Stimulated activated memory B cell treated with anti-CD40 and anti-IgM and Interleukin-4, amounts not matched to agents 10 μg/mL and 1 μg/mL and 100 μg/mL, for 72 hours (primary cell): ENCODE results near the gene TOP2A.

ENCODE experiments used
- ATAC-seq: fragments of 150-1000 bp; cut with Tn5 transposase; 2 replicates; pipeline ENCODE4 v1.10.0; 2021
- H3K27ac Mint-ChIP-seq: one replicate; pipeline ENCODE4 v1.8.0; 2022; ENCODE audit warnings: mild to moderate bottlenecking, mixed read lengths
- H3K27me3 Mint-ChIP-seq: one replicate; pipeline ENCODE4 v1.8.0; 2022; ENCODE audit warnings: mixed read lengths
- H3K36me3 Mint-ChIP-seq: one replicate; pipeline ENCODE4 v1.8.0; 2022; ENCODE audit warnings: mixed read lengths
- H3K4me1 Mint-ChIP-seq: one replicate; pipeline ENCODE4 v1.8.0; 2022; ENCODE audit warnings: mixed read lengths
- H3K4me3 Mint-ChIP-seq: one replicate; pipeline ENCODE4 v1.8.0; 2022; ENCODE audit warnings: mild to moderate bottlenecking, moderate library complexity, mixed read lengths
- H3K9me3 Mint-ChIP-seq: one replicate; pipeline ENCODE4 v1.8.0; 2022; ENCODE audit warnings: mixed read lengths

The TOP2A gene, protein sequence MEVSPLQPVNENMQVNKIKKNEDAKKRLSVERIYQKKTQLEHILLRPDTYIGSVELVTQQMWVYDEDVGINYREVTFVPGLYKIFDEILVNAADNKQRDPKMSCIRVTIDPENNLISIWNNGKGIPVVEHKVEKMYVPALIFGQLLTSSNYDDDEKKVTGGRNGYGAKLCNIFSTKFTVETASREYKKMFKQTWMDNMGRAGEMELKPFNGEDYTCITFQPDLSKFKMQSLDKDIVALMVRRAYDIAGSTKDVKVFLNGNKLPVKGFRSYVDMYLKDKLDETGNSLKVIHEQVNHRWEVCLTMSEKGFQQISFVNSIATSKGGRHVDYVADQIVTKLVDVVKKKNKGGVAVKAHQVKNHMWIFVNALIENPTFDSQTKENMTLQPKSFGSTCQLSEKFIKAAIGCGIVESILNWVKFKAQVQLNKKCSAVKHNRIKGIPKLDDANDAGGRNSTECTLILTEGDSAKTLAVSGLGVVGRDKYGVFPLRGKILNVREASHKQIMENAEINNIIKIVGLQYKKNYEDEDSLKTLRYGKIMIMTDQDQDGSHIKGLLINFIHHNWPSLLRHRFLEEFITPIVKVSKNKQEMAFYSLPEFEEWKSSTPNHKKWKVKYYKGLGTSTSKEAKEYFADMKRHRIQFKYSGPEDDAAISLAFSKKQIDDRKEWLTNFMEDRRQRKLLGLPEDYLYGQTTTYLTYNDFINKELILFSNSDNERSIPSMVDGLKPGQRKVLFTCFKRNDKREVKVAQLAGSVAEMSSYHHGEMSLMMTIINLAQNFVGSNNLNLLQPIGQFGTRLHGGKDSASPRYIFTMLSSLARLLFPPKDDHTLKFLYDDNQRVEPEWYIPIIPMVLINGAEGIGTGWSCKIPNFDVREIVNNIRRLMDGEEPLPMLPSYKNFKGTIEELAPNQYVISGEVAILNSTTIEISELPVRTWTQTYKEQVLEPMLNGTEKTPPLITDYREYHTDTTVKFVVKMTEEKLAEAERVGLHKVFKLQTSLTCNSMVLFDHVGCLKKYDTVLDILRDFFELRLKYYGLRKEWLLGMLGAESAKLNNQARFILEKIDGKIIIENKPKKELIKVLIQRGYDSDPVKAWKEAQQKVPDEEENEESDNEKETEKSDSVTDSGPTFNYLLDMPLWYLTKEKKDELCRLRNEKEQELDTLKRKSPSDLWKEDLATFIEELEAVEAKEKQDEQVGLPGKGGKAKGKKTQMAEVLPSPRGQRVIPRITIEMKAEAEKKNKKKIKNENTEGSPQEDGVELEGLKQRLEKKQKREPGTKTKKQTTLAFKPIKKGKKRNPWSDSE (N-terminal part only)

GRCh38 chr17:40417609-40418427, at the start of gene TOP2A:
Gene TOP2A (minus strand): TSS chr17:40417896. CDS start chr17:40417791, 105 bp downstream.
- peak within 1 kb of the TSS; percentile 79 for H3K27ac Mint-ChIP-seq
- H3K4me3 Mint-ChIP-seq: peak within 1 kb of the TSS; percentile 96
- H3K27me3 Mint-ChIP-seq: no peaks in the 10 kb centered on the region
- peak; percentile 99 for ATAC-seq
- peaks cover 19% of the 10 kb centered on the region for H3K4me1 Mint-ChIP-seq
- H3K9me3 Mint-ChIP-seq: no peaks in the 10 kb centered on the region
- H3K36me3 Mint-ChIP-seq: no peaks in the 10 kb centered on the region

GRCh38 chr17:40467281-40467867, 49.7 kb upstream of the TOP2A start:
- no peaks in the 10 kb centered on the region for H3K4me1 Mint-ChIP-seq
- H3K4me3 Mint-ChIP-seq: no peak overlapping the region
- no peaks in the 10 kb centered on the region for H3K9me3 Mint-ChIP-seq
- H3K27me3 Mint-ChIP-seq: peaks cover 26% of the 10 kb centered on the region
- ATAC-seq: no peak
- no peak overlapping the region for H3K27ac Mint-ChIP-seq
- H3K36me3 Mint-ChIP-seq: no peaks in the 10 kb centered on the region

- H3K4me1 Mint-ChIP-seq: no peaks in the 10 kb centered on the region
- no peak overlapping the region for H3K27ac Mint-ChIP-seq
- H3K9me3 Mint-ChIP-seq: no peaks in the 10 kb centered on the region
- no peaks in the 10 kb centered on the region for H3K36me3 Mint-ChIP-seq
- peaks cover 17% of the 10 kb centered on the region for H3K27me3 Mint-ChIP-seq
- no peak overlapping the region for H3K4me3 Mint-ChIP-seq
- ATAC-seq: no peak
Observed at GRCh38 chr17:40466298-40466971, 48.7 kb upstream of the TOP2A start.

DNA sequence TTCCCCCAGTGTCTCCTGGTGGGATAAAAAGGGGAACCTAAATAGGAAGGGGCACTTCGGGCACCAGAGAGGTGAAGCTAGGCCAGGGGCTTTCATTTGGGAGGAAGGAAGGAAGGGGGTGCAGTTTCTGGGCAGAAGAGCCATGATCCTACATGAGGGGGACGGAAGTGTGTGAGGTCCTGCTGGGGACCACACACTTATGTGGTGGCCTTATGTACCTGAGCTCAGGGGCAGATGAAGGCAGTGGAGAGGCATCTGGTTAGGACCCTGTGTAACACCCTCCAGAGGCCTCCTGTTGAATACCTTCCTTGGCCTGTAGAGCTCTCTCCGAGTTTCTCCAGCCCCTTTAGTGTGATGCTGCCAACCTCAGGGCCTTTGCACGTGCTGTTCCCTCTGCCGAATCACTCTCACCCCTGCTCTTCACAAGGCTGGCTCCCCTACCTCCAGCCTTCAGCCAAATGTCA, 46.7 kb upstream of the TOP2A start:
- Mint-ChIP-seq H3K9me3 (no peaks in the 10 kb centered on the region), H3K4me3 (no peak overlapping the region), H3K27ac (no peak overlapping the region), H3K27me3 (peaks cover 5% of the 10 kb centered on the region), H3K36me3 (no peaks in the 10 kb centered on the region), H3K4me1 (no peaks in the 10 kb centered on the region)
- ATAC-seq: no peak

- no peak for ATAC-seq
- no peaks in the 10 kb centered on the region for H3K4me1 Mint-ChIP-seq
- H3K9me3 Mint-ChIP-seq: no peaks in the 10 kb centered on the region
- H3K27ac Mint-ChIP-seq: no peak overlapping the region
- no peak overlapping the region for H3K4me3 Mint-ChIP-seq
- no peaks in the 10 kb centered on the region for H3K27me3 Mint-ChIP-seq
- no peaks in the 10 kb centered on the region for H3K36me3 Mint-ChIP-seq
Observed at GRCh38 chr17:40463122-40463550, 45.4 kb upstream of the TOP2A start.

DNA sequence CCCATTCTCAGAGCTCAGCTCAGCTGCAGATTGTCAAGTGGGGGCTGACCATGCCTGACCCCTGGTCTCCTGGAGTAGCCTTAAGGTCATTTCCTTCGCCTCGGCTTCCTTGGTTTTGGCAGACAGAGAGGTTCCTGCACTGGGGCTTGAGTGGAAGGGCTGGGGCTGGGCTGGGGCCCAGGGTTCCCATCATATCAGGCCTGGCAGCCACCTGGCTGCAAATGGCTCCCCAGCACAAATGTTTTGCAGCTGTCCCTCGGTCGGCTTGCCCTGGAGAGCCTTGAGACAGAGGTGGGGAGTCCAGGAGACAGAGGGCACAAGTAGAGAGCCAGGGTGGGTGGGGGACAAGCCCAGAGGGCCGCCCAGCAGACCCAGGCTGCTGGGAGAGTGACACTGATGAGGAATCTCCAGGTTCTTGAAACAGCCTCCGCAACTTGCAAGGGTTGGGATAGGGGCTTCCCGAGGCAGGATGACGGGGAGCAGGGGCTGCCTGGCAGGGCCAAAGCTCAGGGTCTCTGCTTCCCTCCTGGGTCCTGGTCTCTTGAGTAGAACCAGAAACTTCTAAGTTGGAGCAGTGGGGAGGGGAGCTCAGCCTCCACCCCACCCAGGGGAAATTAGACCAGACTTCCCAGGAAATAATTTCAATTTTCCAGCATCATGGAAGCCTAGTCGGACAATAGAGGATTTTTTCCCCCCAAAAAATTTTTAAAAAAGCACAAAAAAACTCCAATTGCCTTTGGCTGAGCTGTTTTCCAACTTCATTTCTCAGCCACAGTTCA, 44.8 kb upstream of the TOP2A start:
- Mint-ChIP-seq H3K27me3 (no peaks in the 10 kb centered on the region), H3K27ac (no peak overlapping the region), H3K36me3 (no peaks in the 10 kb centered on the region), H3K4me1 (no peaks in the 10 kb centered on the region), H3K9me3 (no peaks in the 10 kb centered on the region), H3K4me3 (no peak overlapping the region)
- no peak for ATAC-seq

DNA sequence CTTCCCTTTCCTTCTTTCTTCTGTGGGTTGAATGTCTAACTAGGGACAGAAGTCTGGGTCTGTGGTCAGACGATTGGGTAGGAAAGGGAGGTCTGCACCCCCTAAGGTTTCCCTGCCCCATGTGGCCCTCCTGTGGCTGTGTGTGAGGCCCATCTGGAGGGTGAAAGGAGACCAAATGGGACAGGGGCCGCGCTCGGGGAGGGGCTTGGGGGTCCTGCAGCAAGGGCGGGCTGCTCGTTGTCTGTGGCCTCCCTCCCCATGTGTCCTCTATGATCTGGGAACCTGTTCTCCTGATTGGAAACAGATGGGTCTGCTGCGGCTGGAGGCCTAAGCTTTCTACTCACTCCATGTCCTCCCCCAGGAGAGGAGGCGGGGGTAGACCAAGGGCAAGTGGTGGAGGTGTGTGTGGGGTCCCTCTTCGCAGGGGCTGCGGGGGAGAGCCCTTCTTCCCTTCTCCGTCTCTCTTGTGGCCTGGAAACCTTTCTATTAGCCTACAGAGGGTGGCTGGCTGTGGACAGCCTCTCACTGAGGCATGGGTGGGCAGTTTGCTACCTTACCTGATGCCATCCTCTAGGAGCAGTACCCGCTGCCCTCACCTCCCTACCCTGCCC, 44.1 kb upstream of the TOP2A start:
- ATAC-seq: peak; percentile 13
- Mint-ChIP-seq H3K4me3 (no peak overlapping the region), H3K4me1 (no peaks in the 10 kb centered on the region), H3K27me3 (no peaks in the 10 kb centered on the region), H3K27ac (no peak overlapping the region), H3K36me3 (no peaks in the 10 kb centered on the region), H3K9me3 (no peaks in the 10 kb centered on the region)

GRCh38 chr17:40460968-40461731, 43.5 kb upstream of the TOP2A start:
- Mint-ChIP-seq H3K9me3 (no peaks in the 10 kb centered on the region), H3K27me3 (no peaks in the 10 kb centered on the region), H3K4me1 (no peaks in the 10 kb centered on the region), H3K4me3 (no peak overlapping the region), H3K36me3 (no peaks in the 10 kb centered on the region), H3K27ac (no peak overlapping the region)
- no peak for ATAC-seq

DNA sequence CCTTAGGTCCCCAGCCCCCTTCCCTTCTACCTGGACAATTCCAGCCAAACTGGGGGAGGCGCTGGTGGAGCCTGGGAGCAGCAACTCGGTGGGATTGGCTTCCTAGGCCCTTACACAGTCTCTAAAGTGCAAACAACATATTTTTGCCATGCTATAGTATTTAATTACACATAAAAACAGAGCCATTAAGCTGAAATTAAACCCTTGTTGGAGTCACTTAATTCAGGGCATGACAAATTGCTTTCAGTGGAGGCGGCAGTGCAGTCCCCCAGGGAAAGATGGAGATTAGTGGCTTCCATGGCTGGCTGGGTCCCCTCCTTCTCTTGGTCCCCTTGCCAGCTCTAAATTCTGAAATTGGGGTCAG, 42.9 kb upstream of the TOP2A start:
- H3K4me3 Mint-ChIP-seq: no peak overlapping the region
- H3K9me3 Mint-ChIP-seq: no peaks in the 10 kb centered on the region
- no peak for ATAC-seq
- no peaks in the 10 kb centered on the region for H3K36me3 Mint-ChIP-seq
- H3K27me3 Mint-ChIP-seq: no peaks in the 10 kb centered on the region
- H3K27ac Mint-ChIP-seq: no peak overlapping the region
- no peaks in the 10 kb centered on the region for H3K4me1 Mint-ChIP-seq

- Mint-ChIP-seq H3K27ac (no peak overlapping the region), H3K4me1 (no peaks in the 10 kb centered on the region), H3K4me3 (no peak overlapping the region), H3K27me3 (no peaks in the 10 kb centered on the region), H3K36me3 (no peaks in the 10 kb centered on the region), H3K9me3 (no peaks in the 10 kb centered on the region)
- ATAC-seq: no peak
Observed at GRCh38 chr17:40459636-40460603, 42.2 kb upstream of the TOP2A start.

DNA sequence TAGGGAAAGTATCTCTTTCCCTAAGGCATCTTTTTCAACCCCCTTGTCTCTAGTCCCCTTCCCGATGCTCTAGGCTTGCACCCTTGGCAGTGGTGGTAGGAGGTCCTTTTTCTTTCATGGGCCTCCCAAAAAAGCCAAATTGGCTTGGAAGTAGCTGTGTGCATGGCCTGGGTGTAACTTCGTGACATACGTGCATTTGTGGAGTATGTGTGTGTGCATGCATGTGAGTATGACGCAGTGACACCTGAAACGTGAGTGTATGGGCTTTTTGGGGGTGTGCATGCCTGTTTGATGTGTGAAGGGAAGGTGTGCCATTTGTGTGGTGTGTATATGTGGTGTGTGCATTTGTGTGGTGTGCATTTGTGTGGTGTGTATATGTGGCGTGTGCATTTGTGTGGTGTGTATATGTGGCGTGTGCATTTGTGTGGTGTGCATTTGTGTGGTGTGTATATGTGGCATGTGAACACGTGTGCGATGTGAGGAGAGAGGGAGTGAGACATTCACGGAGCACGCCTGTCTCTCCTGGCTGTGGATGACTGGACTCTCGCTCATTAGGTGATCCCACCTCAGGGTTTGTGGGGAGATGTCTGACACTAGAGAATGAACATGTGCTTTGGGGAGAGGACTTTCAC, 41.3 kb upstream of the TOP2A start:
- no peak overlapping the region for H3K27ac Mint-ChIP-seq
- no peaks in the 10 kb centered on the region for H3K4me1 Mint-ChIP-seq
- ATAC-seq: no peak
- no peak overlapping the region for H3K4me3 Mint-ChIP-seq
- no peaks in the 10 kb centered on the region for H3K9me3 Mint-ChIP-seq
- H3K36me3 Mint-ChIP-seq: no peaks in the 10 kb centered on the region
- no peaks in the 10 kb centered on the region for H3K27me3 Mint-ChIP-seq
